Measurements from ENCODE around the gene TTLL11. TPM values are rescaled to one million over a fixed set of nuclear protein-coding genes. Genes with fewer than 3 reads are reported as not detected.

The TTLL11 gene
- total RNA-seq, 1 donor from 2014 or later: 3.6 TPM

GRCh38 chr9:121819428-121820231, 273.5 kb downstream of the TTLL11 start:
- no peak overlapping the region for H3K4me3 Mint-ChIP-seq
- peaks cover 7% of the 10 kb centered on the region for H3K27me3 Mint-ChIP-seq
- H3K27ac Mint-ChIP-seq: no peak overlapping the region
- H3K36me3 Mint-ChIP-seq (ENCODE audit: low read depth): no peaks in the 10 kb centered on the region
- no peak for TF ChIP-seq CTCF (IDR thresholded peaks at IDR 0.05)
- H3K4me1 Mint-ChIP-seq: peaks cover 10% of the 10 kb centered on the region
- POLR2A ChIA-PET: interaction anchor here (0.6 kb wide), 1 partner anchor 134 kb away, joined by 13 read pairs; no protein-coding TSS in a partner anchor
- no peak for ATAC-seq (ENCODE audit: low read depth)
- CTCF ChIA-PET: no interaction called here
- no peaks in the 10 kb centered on the region for H3K9me3 Mint-ChIP-seq
- intact Hi-C loops (cut with micrococcal nuclease): no loop called here
- DNase-seq: no peak

DNA sequence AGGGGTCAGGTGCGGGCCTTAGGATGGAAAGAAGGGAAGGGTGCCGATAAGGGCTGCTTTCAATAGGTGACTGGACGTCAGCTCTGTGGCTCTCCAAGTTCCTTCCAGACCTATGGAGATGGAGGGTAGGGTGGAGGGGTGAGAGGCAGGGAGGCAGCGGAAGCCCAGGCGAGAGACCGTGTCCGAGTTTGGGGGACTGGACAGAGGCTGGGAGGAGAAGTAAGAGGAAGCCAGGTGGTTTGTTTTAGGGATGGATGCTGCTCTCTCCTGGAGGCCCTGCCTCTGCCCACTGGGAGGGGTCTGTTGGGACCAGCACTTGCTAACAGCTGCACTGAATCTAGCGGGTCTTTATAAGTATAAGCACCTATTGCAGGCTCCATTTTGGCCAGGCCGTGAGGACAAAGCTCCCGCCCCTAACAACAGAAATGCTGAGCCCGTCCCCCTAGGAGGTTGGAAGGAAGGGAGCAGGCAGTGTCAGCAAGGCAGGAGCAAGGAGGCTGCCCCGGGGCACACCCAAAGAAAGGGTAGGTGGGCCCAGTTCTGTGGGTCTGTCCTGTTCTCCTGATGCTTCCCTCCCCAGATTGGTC, 274.2 kb downstream of the TTLL11 start:
- peaks cover 10% of the 10 kb centered on the region for H3K4me1 Mint-ChIP-seq
- H3K27me3 Mint-ChIP-seq: peaks cover 7% of the 10 kb centered on the region
- CTCF ChIA-PET: no interaction called here
- no peaks in the 10 kb centered on the region for H3K9me3 Mint-ChIP-seq
- TF ChIP-seq CTCF (IDR thresholded peaks at IDR 0.05): no peak
- H3K27ac Mint-ChIP-seq: no peak overlapping the region
- intact Hi-C loops (cut with micrococcal nuclease): no loop called here
- DNase-seq: no peak
- no peak for ATAC-seq (ENCODE audit: low read depth)
- no peaks in the 10 kb centered on the region for H3K36me3 Mint-ChIP-seq (ENCODE audit: low read depth)
- H3K4me3 Mint-ChIP-seq: no peak overlapping the region
- POLR2A ChIA-PET: no interaction called here

DNA sequence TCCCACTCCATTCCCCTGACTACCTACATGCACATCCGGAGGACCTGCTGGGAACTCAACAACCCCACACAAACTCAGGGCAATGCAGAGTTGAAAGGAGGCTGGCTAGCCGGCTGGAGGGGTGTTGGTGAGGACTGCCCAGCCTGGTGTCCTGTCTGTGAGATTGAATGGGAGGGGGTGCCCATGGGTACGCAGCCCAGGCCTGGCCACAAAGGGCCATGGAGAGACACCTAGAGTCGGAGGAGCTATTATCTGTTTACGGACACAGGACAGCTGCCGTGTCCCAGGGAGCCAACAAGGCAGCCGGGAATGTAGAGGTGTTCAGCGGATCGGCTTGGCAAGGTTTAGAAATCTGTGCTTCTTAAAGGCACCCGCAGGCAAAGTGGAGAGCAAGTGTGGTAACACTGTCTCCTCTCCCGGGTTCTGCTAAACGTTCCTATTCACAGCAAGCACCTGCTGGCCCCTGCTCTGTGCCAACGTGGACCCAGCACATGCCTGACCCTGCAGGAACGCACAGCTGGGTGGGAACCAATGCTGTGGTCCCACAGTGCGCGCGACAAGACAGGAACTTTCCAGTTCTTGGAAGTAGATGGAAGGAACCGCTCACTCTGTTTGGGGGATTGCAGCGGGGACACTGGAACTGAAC, 275.0 kb downstream of the TTLL11 start:
- ATAC-seq (ENCODE audit: low read depth) (no peak), DNase-seq (no peak)
- ChIA-PET CTCF (no interaction called here), POLR2A (no interaction called here)
- Mint-ChIP-seq H3K27ac (no peak overlapping the region), H3K27me3 (peaks cover 7% of the 10 kb centered on the region), H3K9me3 (no peaks in the 10 kb centered on the region), H3K4me1 (peaks cover 10% of the 10 kb centered on the region), H3K36me3 (ENCODE audit: low read depth) (no peaks in the 10 kb centered on the region), H3K4me3 (no peak overlapping the region)
- intact Hi-C loops (cut with micrococcal nuclease): no loop called here
- TF ChIP-seq CTCF (IDR thresholded peaks at IDR 0.05): no peak

- H3K4me3 Mint-ChIP-seq: no peak overlapping the region
- TF ChIP-seq CTCF (IDR thresholded peaks at IDR 0.05): no peak
- CTCF ChIA-PET: no interaction called here
- H3K4me1 Mint-ChIP-seq: peaks cover 10% of the 10 kb centered on the region
- no peaks in the 10 kb centered on the region for H3K9me3 Mint-ChIP-seq
- no peaks in the 10 kb centered on the region for H3K36me3 Mint-ChIP-seq (ENCODE audit: low read depth)
- ATAC-seq (ENCODE audit: low read depth) (no peak), DNase-seq (no peak)
- POLR2A ChIA-PET: no interaction called here
- intact Hi-C loops (cut with micrococcal nuclease): no loop called here
- no peak overlapping the region for H3K27ac Mint-ChIP-seq
- H3K27me3 Mint-ChIP-seq: peaks cover 7% of the 10 kb centered on the region
Observed at GRCh38 chr9:121817476-121817875, 275.6 kb downstream of the TTLL11 start.

DNA sequence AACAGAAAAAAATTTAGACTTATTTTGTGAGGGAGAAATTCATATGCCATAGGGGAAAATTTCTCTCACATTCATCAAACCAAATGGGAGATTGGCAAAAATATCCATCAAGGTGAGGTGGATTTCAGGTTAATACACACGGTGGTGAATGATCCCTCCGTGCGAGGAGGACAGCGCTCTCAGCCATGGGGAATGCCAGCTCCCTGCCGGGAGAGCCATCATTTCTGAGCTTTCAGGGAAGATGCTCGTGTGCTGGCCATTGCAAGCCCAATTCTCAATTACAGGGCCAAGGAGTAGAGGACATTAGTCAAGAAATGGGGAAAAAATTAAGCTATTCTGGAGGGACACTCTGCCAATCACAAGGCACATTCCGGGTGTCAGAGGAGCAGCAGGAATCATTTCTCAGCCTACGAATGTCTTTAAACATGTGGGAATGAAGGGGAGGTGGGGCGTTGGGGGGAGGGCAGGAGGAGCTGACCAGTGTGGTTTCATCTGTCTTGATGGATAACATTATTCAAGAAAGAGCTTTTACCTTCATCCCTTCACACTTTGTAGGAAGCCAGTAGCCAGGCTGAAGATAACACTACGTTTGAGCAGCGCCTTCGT, 276.2 kb downstream of the TTLL11 start:
- no peaks in the 10 kb centered on the region for H3K9me3 Mint-ChIP-seq
- ChIA-PET CTCF (no interaction called here), POLR2A (no interaction called here)
- no peaks in the 10 kb centered on the region for H3K36me3 Mint-ChIP-seq (ENCODE audit: low read depth)
- no peak overlapping the region for H3K4me3 Mint-ChIP-seq
- H3K4me1 Mint-ChIP-seq: peaks cover 5% of the 10 kb centered on the region
- intact Hi-C loops (cut with micrococcal nuclease): no loop called here
- H3K27me3 Mint-ChIP-seq: peaks cover 7% of the 10 kb centered on the region
- DNase-seq (no peak), ATAC-seq (ENCODE audit: low read depth) (no peak)
- TF ChIP-seq CTCF (IDR thresholded peaks at IDR 0.05): no peak
- H3K27ac Mint-ChIP-seq: no peak overlapping the region

Data from activated B cell treated with CpG ODN at 0.5 μM for 24 hours (primary cell).